Neural crest cell (in vitro differentiated cells): ENCODE data around the gene NMD3. TPM values are rescaled to one million over a fixed set of nuclear protein-coding genes. Genes with fewer than 3 reads are reported as not detected.
"Not testable (repeated sequence)": the region's sequence is repeated elsewhere in the genome, so short reads cannot be mapped to it uniquely, and the experiment has no call there.

Experiments
- DNase-seq: peaks from one replicate; pipeline ENCODE4 v3.0.0; 2021; ENCODE audit warnings: low read depth, mixed read lengths, low spot score
- H3K27ac Mint-ChIP-seq: one replicate; pipeline ENCODE4 v1.8.0; 2021; ENCODE audit warnings: mild to moderate bottlenecking, mixed read lengths; ENCODE audit not compliant: unreplicated experiment
- H3K27me3 Mint-ChIP-seq: 2 replicates; pipeline ENCODE4 v1.8.0; 2021; ENCODE audit warnings: low read depth, mild to moderate bottlenecking, mixed read lengths
- H3K36me3 Mint-ChIP-seq: 2 replicates; pipeline ENCODE4 v1.8.0; 2021; ENCODE audit warnings: low read depth, mild to moderate bottlenecking, mixed read lengths
- H3K4me1 Mint-ChIP-seq: 2 replicates; pipeline ENCODE4 v1.8.0; 2021; ENCODE audit warnings: mixed read lengths
- H3K4me3 Mint-ChIP-seq: one replicate; pipeline ENCODE4 v1.8.0; 2021; ENCODE audit warnings: mild to moderate bottlenecking, mixed read lengths
- H3K9me3 Mint-ChIP-seq: 2 replicates; pipeline ENCODE4 v1.8.0; 2021; ENCODE audit warnings: mixed read lengths
- CTCF ChIP-seq: fragments of 200-600 bp; sonication (generic); conservative IDR thresholded peaks from 2 replicates; pipeline ENCODE4 v1.5.0; 2021; ENCODE audit warnings: antibody characterized with exemption, mild to moderate bottlenecking
- total RNA-seq: library from RNA; stranded (reverse); gene quantifications from 2 replicates; pipeline ENCODE4 v1.2.1, GENCODE V29; 2021

NMD3 gene
- total RNA-seq, 1 donor from 2014 or later, result 42.0 TPM

GRCh38 chr3:161271646-161272045 lies 50.5 kb downstream of the NMD3 start:
- peaks cover 18% of the 10 kb centered on the region for H3K36me3 Mint-ChIP-seq
- no peak overlapping the region for H3K27ac Mint-ChIP-seq

GRCh38 chr3:161272524-161272923 lies 51.4 kb downstream of the NMD3 start:
- no peak overlapping the region for H3K4me3 Mint-ChIP-seq
- H3K27me3 Mint-ChIP-seq, result no peaks in the 10 kb centered on the region
- peaks cover 26% of the 10 kb centered on the region for H3K36me3 Mint-ChIP-seq
- H3K4me1 Mint-ChIP-seq, result no peaks in the 10 kb centered on the region
- DNase-seq, result no peak
- H3K9me3 Mint-ChIP-seq, result peaks cover 5% of the 10 kb centered on the region
- H3K27ac Mint-ChIP-seq, result no peak overlapping the region
- no peak for TF ChIP-seq CTCF

More at GRCh38 chr3:161271646-161272045, 50.5 kb downstream of the NMD3 start:
- Mint-ChIP-seq H3K4me1 (no peaks in the 10 kb centered on the region), H3K27me3 (no peaks in the 10 kb centered on the region), H3K4me3 (no peak overlapping the region), H3K9me3 (no peaks in the 10 kb centered on the region)
- no peak for TF ChIP-seq CTCF
- DNase-seq, result no peak

GRCh38 chr3:161273589-161274218 lies 52.6 kb downstream of the NMD3 start:
- H3K27ac Mint-ChIP-seq, result no peak overlapping the region
- H3K27me3 Mint-ChIP-seq, result no peaks in the 10 kb centered on the region
- H3K4me3 Mint-ChIP-seq, result no peak overlapping the region
- H3K9me3 Mint-ChIP-seq, result peaks cover 10% of the 10 kb centered on the region
- peak; percentile 9 for DNase-seq
- no peaks in the 10 kb centered on the region for H3K4me1 Mint-ChIP-seq
- TF ChIP-seq CTCF, result peak; percentile 85
- H3K36me3 Mint-ChIP-seq, result peaks cover 33% of the 10 kb centered on the region

- Mint-ChIP-seq H3K36me3 (peaks cover 43% of the 10 kb centered on the region), H3K27ac (no peak overlapping the region), H3K4me3 (no peak overlapping the region), H3K4me1 (no peaks in the 10 kb centered on the region), H3K9me3 (peaks cover 18% of the 10 kb centered on the region), H3K27me3 (no peaks in the 10 kb centered on the region)
- TF ChIP-seq CTCF, result peak; percentile 66
- DNase-seq, result peak; percentile 20
Measured at GRCh38 chr3:161274691-161275298, 53.7 kb downstream of the NMD3 start.

GRCh38 chr3:161275919-161276318 lies 54.8 kb downstream of the NMD3 start:
- Mint-ChIP-seq H3K27ac (no peak overlapping the region), H3K36me3 (peaks cover 44% of the 10 kb centered on the region), H3K27me3 (no peaks in the 10 kb centered on the region), H3K4me1 (no peaks in the 10 kb centered on the region), H3K9me3 (peaks cover 21% of the 10 kb centered on the region), H3K4me3 (no peak overlapping the region)
- TF ChIP-seq CTCF, result no peak
- DNase-seq, result no peak

- DNase-seq, H3K27ac Mint-ChIP-seq, H3K27me3 Mint-ChIP-seq, H3K4me3 Mint-ChIP-seq, H3K4me1 Mint-ChIP-seq: not testable (repeated sequence)
- H3K9me3 Mint-ChIP-seq, result peaks cover 35% of the 10 kb centered on the region
- peaks cover 41% of the 10 kb centered on the region for H3K36me3 Mint-ChIP-seq
Measured at GRCh38 chr3:161282387-161282786, 61.3 kb downstream of the NMD3 start.
